ENCODE data around the gene RTL9. TPM values are rescaled to one million over a fixed set of nuclear protein-coding genes. Genes with fewer than 3 reads are reported as not detected.

Gene RTL9
- total RNA-seq, 1 donor from 2014 or later = 0.91 TPM

GRCh38 chrX:110311437-110312230 lies 47.0 kb upstream of the RTL9 start:
- Histone ChIP-seq H2AFZ (ENCODE audit: low read depth, low read length) (no peak overlapping the region), H4K20me1 (ENCODE audit: insufficient read depth, low read length) (peaks cover 65% of the 10 kb centered on the region), H3K27ac (ENCODE audit: low read depth, low read length) (no peak overlapping the region), H3K27me3 (ENCODE audit: insufficient read depth, low read length) (no peaks in the 10 kb centered on the region), H3K79me2 (ENCODE audit: insufficient read depth, low read length) (peaks cover 91% of the 10 kb centered on the region), H3K36me3 (ENCODE audit: insufficient read depth, low read length) (no peaks in the 10 kb centered on the region), H3K4me2 (ENCODE audit: low read length) (no peak overlapping the region), H3K9ac (ENCODE audit: low read length) (no peak overlapping the region), H3K9me3 (ENCODE audit: insufficient read depth, low read depth, low read length) (no peaks in the 10 kb centered on the region), H3K4me3 (ENCODE audit: insufficient read depth, low read depth, low read length) (no peak overlapping the region), H3K4me1 (ENCODE audit: insufficient read depth, low read length) (peaks cover 4% of the 10 kb centered on the region)
- H3K4me3 Mint-ChIP-seq (ENCODE audit: unreplicated experiment) = no peak overlapping the region
- peak; percentile 13 for FAIRE-seq
- peak overlapping the region; percentile 58 for H3K27ac Mint-ChIP-seq (ENCODE audit: unreplicated experiment)
- no peaks in the 10 kb centered on the region for H3K9me3 Mint-ChIP-seq (ENCODE audit: unreplicated experiment)
- TF ChIP-seq CTCF (IDR thresholded peaks at IDR 0.05; ENCODE audit: insufficient read depth, low read depth, low read length) (no peak), EZH2 (IDR thresholded peaks at IDR 0.05; ENCODE audit: insufficient read depth, low read length) (no peak)
- peaks cover 27% of the 10 kb centered on the region for H3K4me1 Mint-ChIP-seq (ENCODE audit: low read depth, unreplicated experiment)
- DNase-seq (ENCODE audit: low read depth) = no peak
- H3K36me3 Mint-ChIP-seq (ENCODE audit: low read depth, unreplicated experiment) = no peaks in the 10 kb centered on the region
- H3K27me3 Mint-ChIP-seq (ENCODE audit: low read depth, unreplicated experiment) = no peaks in the 10 kb centered on the region

- Histone ChIP-seq H3K27me3 (ENCODE audit: insufficient read depth, low read length) (no peaks in the 10 kb centered on the region), H3K4me3 (ENCODE audit: insufficient read depth, low read depth, low read length) (peak overlapping the region; percentile 72), H3K36me3 (ENCODE audit: insufficient read depth, low read length) (no peaks in the 10 kb centered on the region), H3K9me3 (ENCODE audit: insufficient read depth, low read depth, low read length) (no peaks in the 10 kb centered on the region), H3K79me2 (ENCODE audit: insufficient read depth, low read length) (peaks cover 71% of the 10 kb centered on the region), H3K4me2 (ENCODE audit: low read length) (peak overlapping the region; percentile 88), H2AFZ (ENCODE audit: low read depth, low read length) (no peak overlapping the region), H3K4me1 (ENCODE audit: insufficient read depth, low read length) (no peaks in the 10 kb centered on the region), H3K27ac (ENCODE audit: low read depth, low read length) (no peak overlapping the region), H3K9ac (ENCODE audit: low read length) (peak overlapping the region; percentile 10), H4K20me1 (ENCODE audit: insufficient read depth, low read length) (peaks cover 53% of the 10 kb centered on the region)
- TF ChIP-seq EZH2 (IDR thresholded peaks at IDR 0.05; ENCODE audit: insufficient read depth, low read length) = no peak
- no peak for FAIRE-seq
- Mint-ChIP-seq H3K36me3 (ENCODE audit: low read depth, unreplicated experiment) (no peaks in the 10 kb centered on the region), H3K4me3 (ENCODE audit: unreplicated experiment) (peak overlapping the region; percentile 95), H3K4me1 (ENCODE audit: low read depth, unreplicated experiment) (peaks cover 15% of the 10 kb centered on the region), H3K27ac (ENCODE audit: unreplicated experiment) (no peak overlapping the region), H3K9me3 (ENCODE audit: unreplicated experiment) (no peaks in the 10 kb centered on the region), H3K27me3 (ENCODE audit: low read depth, unreplicated experiment) (no peaks in the 10 kb centered on the region)
- peak; percentile 20 for DNase-seq (ENCODE audit: low read depth)
Observed at GRCh38 chrX:110315551-110315950, 43.1 kb upstream of the RTL9 start.

- peak overlapping the region; percentile 85 for H3K27ac ChIP-seq (ENCODE audit: low read depth, low read length)
- H4K20me1 ChIP-seq (ENCODE audit: insufficient read depth, low read length) = peaks cover 47% of the 10 kb centered on the region
- H3K9me3 ChIP-seq (ENCODE audit: insufficient read depth, low read depth, low read length) = no peaks in the 10 kb centered on the region
- no peaks in the 10 kb centered on the region for H3K27me3 ChIP-seq (ENCODE audit: insufficient read depth, low read length)
- peak overlapping the region; percentile 88 for H3K4me2 ChIP-seq (ENCODE audit: low read length)
- H3K4me3 ChIP-seq (ENCODE audit: insufficient read depth, low read depth, low read length) = peak overlapping the region; percentile 72
- no peaks in the 10 kb centered on the region for H3K36me3 ChIP-seq (ENCODE audit: insufficient read depth, low read length)
- DNase-seq (ENCODE audit: low read depth) (no peak), FAIRE-seq (no peak)
- Mint-ChIP-seq H3K4me1 (ENCODE audit: low read depth, unreplicated experiment) (peaks cover 10% of the 10 kb centered on the region), H3K9me3 (ENCODE audit: unreplicated experiment) (no peaks in the 10 kb centered on the region), H3K27ac (ENCODE audit: unreplicated experiment) (peak overlapping the region; percentile 89), H3K36me3 (ENCODE audit: low read depth, unreplicated experiment) (no peaks in the 10 kb centered on the region), H3K4me3 (ENCODE audit: unreplicated experiment) (peak overlapping the region; percentile 95), H3K27me3 (ENCODE audit: low read depth, unreplicated experiment) (no peaks in the 10 kb centered on the region)
- peak overlapping the region; percentile 97 for H3K9ac ChIP-seq (ENCODE audit: low read length)
- no peak overlapping the region for H2AFZ ChIP-seq (ENCODE audit: low read depth, low read length)
- TF ChIP-seq CTCF (IDR thresholded peaks at IDR 0.05; ENCODE audit: insufficient read depth, low read depth, low read length) (no peak), EZH2 (IDR thresholded peaks at IDR 0.05; ENCODE audit: insufficient read depth, low read length) (no peak)
- H3K4me1 ChIP-seq (ENCODE audit: insufficient read depth, low read length) = no peaks in the 10 kb centered on the region
- H3K79me2 ChIP-seq (ENCODE audit: insufficient read depth, low read length) = peaks cover 62% of the 10 kb centered on the region
Observed at GRCh38 chrX:110316351-110317060, 42.1 kb upstream of the RTL9 start.
